Measurements from ENCODE around the gene COMT.
"Not testable (repeated sequence)": the region's sequence is repeated elsewhere in the genome, so short reads cannot be mapped to it uniquely, and the experiment has no call there.

Gene COMT

DNA sequence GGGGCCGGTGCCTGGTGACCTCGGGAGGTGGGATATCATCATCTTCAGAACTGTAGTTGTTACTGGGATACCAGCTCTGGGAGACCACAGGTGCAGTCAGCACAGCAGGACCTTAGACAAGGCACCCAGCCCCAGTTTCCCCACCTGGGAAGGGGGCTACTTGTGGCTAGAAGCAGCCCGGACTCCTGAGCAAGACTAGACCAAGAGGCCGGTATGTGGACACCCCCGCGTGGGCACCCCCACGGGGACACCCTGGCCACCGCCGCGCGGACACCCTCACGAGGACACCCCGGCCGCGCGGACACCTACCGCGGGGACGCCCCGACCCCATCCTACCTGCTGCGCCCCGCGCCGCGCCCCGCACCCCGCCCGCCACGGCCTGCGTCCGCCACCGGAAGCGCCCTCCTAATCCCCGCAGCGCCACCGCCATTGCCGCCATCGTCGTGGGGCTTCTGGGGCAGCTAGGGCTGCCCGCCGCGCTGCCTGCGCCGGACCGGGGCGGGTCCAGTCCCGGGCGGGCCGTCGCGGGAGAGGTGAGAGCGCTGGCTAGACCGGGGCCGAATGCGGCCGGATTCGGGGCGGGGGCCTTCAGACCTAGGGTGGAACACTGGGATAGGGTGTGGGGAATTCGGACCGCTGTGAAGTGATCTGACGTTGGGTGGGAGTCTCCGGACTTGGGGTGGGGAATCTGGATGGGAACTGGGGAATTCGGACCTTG lies at the start of gene COMT, which contains the start of gene TXNRD2:
Gene COMT, plus strand, starts transcription at position 408 of the 718 bp plus-strand sequence. CDS start 20,755 bp downstream, outside the sequence.
Gene TXNRD2, minus strand, starts transcription at position 454 of the 718 bp plus-strand sequence. Its CDS starts 15 bp downstream, at position 439.
- DNase-seq, result peak; percentile 79

GRCh38 chr22:19892257-19892879 lies 49.2 kb upstream of the COMT start:
- DNase-seq, result no peak

DNA sequence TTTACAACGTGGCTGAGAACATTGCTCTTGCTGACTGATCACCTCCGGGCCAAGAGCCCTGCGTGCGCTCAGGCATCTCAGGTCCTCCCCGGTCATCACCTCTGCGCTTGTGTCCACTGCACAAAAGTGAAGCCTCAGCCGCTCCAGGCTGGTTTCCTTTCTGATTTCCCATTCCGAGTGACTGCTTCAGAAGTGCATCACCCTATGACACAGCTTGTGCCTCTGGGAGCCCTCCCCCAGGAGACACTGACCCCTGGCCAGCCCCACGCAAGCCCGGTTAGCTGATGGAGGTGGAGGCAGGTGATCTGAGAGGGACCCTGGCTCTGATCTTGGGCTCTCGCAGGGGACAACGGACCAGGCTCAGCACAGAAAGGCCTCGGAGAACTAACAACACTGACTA lies 48.6 kb upstream of the COMT start:
- no peak for DNase-seq

GRCh38 chr22:19893363-19893762 lies 48.2 kb upstream of the COMT start:
- no peak for DNase-seq

GRCh38 chr22:19895160-19895849 lies 46.3 kb upstream of the COMT start:
- no peak for DNase-seq

- no peak for DNase-seq
Observed at GRCh38 chr22:19896665-19897355, 44.8 kb upstream of the COMT start.

DNA sequence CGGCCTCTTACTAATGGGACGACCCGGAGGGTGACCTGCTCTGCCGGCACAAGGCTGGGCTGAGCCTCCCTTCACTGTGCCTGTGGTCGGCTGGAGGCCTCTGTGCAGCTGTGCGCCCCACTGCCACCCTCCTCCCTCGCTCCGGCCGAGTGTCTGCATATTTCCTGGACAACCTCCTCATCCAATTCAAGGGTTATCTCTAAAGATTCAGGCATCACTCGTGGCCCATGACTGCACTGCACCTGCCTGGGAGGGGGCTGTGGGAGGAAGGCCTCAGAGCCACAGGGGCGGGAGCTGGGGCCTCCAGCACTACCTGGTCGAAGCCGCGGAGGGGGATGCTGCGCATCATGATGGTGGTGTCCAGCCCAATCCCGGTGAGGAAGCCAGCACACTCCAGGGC lies 43.8 kb upstream of the COMT start:
- no peak for DNase-seq

- no peak for DNase-seq
Observed at GRCh38 chr22:19898145-19898544, 43.4 kb upstream of the COMT start.

- no peak for DNase-seq
Observed at GRCh38 chr22:19898831-19899567, 42.6 kb upstream of the COMT start.

- no peak for DNase-seq
Observed at GRCh38 chr22:19900707-19901436, 40.7 kb upstream of the COMT start.

GRCh38 chr22:19901577-19902244 lies 39.9 kb upstream of the COMT start:
- no peak for DNase-seq

DNA sequence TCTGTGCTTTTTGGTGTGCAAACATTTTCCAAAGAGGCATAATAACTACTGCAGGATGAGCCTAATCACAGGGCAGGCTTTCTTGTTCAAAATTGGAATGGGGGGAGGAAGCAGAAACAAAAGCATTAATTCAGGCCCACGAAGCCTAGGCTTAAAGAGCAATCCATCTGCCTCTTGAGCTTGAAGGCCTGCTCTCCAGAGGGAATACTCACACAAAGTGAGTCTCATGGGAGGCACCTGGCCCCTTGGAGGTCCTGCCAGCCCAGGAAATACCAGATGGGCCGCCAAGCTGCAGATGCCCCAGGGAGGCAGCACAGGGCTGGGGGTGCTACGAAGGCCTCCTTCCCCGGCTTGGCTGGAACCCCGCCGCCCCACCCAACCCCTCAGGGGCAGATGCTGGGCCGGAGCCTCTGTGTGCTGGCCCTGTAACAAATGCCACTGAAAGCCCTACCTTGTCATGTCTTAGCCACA lies 39.3 kb upstream of the COMT start:
- DNase-seq, result peak; percentile 93

GRCh38 chr22:19903031-19903430 lies 38.5 kb upstream of the COMT start:
- DNase-seq, result peak; percentile 36

DNA sequence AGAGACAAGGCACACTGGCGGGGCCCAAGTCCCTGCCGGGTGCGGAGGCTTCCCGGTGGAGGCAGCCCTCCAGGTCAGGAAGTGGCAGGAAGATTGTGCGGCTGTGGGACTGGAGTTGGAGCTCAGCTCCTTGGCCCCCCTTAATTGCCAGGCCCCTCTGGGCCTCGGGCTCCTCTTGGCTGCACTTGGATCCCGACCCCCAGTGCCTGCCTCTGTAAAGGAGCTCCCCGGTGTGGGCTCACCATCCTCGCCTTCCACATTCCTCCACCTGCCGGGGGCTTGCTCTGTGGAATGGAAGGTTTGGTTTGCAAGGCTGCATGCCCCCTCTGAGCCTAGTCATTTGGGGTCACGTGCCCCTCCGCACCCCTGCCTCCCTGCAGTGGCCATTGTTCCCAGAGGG lies 38.1 kb upstream of the COMT start:
- no peak for DNase-seq

GRCh38 chr22:19904174-19904856 lies 37.3 kb upstream of the COMT start:
- DNase-seq, result no peak

GRCh38 chr22:19904935-19905334 lies 36.6 kb upstream of the COMT start:
- DNase-seq, result no peak

DNA sequence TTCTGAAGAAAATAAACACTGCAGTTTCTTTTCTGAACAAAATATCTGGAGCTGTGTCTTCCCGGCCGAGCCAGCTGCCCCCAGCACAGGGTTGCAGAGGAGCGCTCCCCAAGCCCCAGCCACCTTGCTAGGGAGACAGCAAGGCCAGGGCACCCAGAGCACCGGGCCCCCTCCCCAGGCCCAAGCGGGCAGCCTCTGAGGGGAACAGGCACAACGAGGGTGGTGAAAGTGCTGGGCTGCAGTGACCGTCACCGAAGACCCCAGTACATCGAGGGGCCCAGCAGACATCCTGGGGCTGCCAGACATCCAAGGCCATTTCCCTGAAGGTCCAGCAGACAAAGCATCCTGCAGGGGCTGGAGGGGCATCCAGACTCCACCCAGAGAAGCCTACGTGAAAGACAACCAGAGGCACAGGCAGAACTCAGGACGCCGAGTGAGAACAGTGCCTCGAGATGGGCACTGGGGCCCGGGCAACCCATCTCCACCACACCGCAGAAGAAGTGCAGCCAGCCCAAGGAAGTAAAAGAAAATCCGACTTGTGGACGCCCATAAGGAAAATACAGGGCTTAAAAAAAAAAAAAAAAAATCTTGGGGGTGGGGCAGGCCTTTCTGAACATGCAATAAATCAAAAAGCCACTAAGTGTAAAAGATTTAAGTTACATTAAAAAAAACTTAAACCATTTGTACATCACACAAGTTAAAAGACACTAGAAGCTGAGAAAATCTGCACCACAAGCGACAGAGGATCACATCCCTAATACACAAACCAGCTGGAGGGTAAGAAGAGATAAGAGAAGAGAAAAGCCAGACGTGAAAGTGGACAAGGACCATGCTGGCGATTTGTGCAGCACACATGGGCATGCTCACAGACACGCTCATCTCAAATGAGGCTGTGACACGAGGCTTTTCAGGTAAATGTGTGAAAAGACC lies 36.0 kb upstream of the COMT start:
- peak; percentile 7 for DNase-seq

DNA sequence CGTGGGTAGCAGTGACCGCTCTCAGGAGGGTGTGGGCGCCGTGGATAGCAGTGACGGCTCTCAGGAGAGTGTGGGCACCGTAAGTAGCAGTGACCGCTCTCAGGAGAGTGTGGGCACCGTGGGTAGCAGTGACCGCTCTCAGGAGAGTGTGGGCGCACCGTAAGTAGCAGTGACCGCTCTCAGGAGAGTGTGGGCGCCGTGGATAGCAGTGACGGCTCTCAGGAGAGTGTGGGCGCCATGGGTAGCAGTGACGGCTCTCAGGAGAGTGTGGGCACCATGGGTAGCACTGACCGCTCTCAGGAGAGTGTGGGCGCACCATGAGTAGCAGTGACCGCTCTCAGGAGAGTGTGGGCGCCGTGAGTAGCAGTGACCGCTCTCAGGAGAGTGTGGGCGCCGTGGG lies 34.7 kb upstream of the COMT start:
- not testable (repeated sequence) for DNase-seq

DNA sequence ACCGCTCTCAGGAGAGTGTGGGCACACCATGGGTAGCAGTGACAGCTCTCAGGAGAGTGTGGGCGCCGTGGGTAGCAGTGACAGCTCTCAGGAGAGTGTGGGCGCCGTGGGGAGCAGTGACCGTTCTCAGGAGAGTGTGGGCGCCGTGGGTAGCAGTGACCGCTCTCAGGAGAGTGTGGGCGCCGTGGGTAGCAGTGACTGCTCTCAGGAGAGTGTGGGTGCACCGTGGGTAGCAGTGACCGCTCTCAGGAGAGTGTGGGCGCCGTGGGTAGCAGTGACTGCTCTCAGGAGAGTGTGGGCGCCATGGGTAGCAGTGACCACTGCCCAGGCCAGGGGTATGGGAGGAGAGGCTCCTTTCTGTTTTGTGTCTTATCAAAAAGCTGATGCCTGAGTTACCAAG lies 33.7 kb upstream of the COMT start:
- not testable (repeated sequence) for DNase-seq

All from NCI-H82 (cell line).